Measurements from ENCODE around the gene MUTYH. TPM values are rescaled to one million over a fixed set of nuclear protein-coding genes. Genes with fewer than 3 reads are reported as not detected.

The MUTYH gene
- total RNA-seq, 2 donors from 2014 or later: 19.7 to 21.8 TPM

- DNase-seq (no peak), ATAC-seq (no peak)
- H3K27ac ChIP-seq: no peak overlapping the region
- no peaks in the 10 kb centered on the region for H3K9me3 ChIP-seq
- WGBS, 2 donors: 70 to 87% methylated on average over 5 of the region's 5 CpGs
- intact Hi-C loops (cut with DNase I): no loop called here
- no peak for TF ChIP-seq CTCF (IDR thresholded peaks at IDR 0.05)
- TF ChIP-seq POLR2A (IDR thresholded peaks at IDR 0.05): no peak
- H3K27me3 ChIP-seq: no peaks in the 10 kb centered on the region
- H3K36me3 ChIP-seq (replicated peaks in 1 of 2; ENCODE audit: insufficient read depth in 1 of 2, low read depth in 2 of 2): no peaks in the 10 kb centered on the region
- no peak overlapping the region for H3K4me3 ChIP-seq
- H3K4me1 ChIP-seq: peaks cover 16% of the 10 kb centered on the region
These were observed 11.6 kb downstream of the MUTYH start for GRCh38 chr1:45328680-45329079.

DNA sequence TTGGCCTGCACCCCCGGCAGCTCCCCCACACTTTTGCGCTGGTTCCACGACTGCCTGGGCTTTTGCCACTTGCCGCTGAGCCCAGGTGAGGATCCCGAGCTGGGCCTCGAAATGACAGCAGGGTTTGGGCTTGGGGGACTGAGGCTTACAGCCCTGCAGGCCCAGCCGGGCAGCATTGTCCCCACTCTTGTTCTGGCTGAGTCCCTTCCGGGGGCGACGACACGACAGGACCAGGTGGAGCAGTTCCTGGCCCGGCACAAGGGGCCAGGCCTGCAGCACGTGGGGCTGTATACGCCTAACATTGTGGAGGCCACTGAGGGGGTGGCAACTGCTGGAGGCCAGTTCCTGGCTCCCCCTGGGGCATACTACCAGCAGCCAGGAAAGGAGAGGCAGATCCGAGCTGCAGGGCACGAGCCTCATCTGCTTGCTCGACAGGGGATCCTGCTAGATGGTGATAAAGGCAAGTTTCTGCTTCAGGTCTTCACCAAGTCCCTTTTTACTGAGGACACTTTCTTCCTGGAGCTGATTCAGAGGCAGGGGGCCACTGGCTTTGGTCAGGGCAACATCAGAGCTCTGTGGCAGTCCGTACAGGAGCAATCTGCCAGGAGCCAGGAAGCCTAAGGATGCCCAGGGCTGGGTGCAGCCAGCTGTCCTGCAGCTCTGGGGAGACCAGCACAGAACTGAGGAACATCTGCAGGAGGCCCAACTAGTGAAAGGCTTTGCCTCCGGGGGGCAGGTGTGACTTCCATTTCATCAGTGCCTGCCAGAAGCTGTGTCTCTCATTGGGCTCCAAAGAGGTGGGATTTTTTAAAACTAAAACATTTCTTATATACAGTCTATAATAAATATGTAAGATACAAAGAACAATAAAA, 12.4 kb downstream of the MUTYH start:
- Histone ChIP-seq H3K27me3 (no peaks in the 10 kb centered on the region), H3K4me3 (no peak overlapping the region), H3K4me1 (peaks cover 16% of the 10 kb centered on the region), H3K9me3 (no peaks in the 10 kb centered on the region), H3K36me3 (replicated peaks in 1 of 2; ENCODE audit: insufficient read depth in 1 of 2, low read depth in 2 of 2) (no peaks in the 10 kb centered on the region), H3K27ac (no peak overlapping the region)
- intact Hi-C loops (cut with DNase I): no loop called here
- DNase-seq (no peak), ATAC-seq (no peak)
- TF ChIP-seq POLR2A (IDR thresholded peaks at IDR 0.05) (no peak), CTCF (IDR thresholded peaks at IDR 0.05) (no peak)
- 8 to 80% methylated on average over 1 to 19 of the region's 19 CpGs for WGBS, 2 donors

GRCh38 chr1:45326627-45327623, 13.3 kb downstream of the MUTYH start, which contains the start of gene HPDL:
Gene HPDL, plus strand, starts transcription at chr1:45326895. Its CDS starts 254 bp downstream, at chr1:45327149.
- H3K9me3 ChIP-seq: no peaks in the 10 kb centered on the region
- ATAC-seq (peak; percentile 82), DNase-seq (peak; percentile 57 to 73 (median 68))
- 5 to 6% methylated on average over 6 to 86 of the region's 96 CpGs for WGBS, 2 donors
- H3K36me3 ChIP-seq (replicated peaks in 1 of 2; ENCODE audit: insufficient read depth in 1 of 2, low read depth in 2 of 2): no peaks in the 10 kb centered on the region
- peaks cover 16% of the 10 kb centered on the region for H3K4me1 ChIP-seq
- TF ChIP-seq POLR2A (IDR thresholded peaks at IDR 0.05) (no peak), CTCF (IDR thresholded peaks at IDR 0.05) (no peak)
- H3K27me3 ChIP-seq: no peaks in the 10 kb centered on the region
- intact Hi-C loops (cut with DNase I): no loop called here
- peak within 1 kb of the TSS; percentile 6 to 37 for H3K4me3 ChIP-seq
- H3K27ac ChIP-seq: no peak within 1 kb of the TSS

GRCh38 chr1:45325851-45326506, 14.3 kb downstream of the MUTYH start:
- WGBS, 2 donors: 55 to 64% methylated on average over 6 of the region's 6 CpGs
- peaks cover 16% of the 10 kb centered on the region for H3K4me1 ChIP-seq
- intact Hi-C loops (cut with DNase I): no loop called here
- H3K27me3 ChIP-seq: no peaks in the 10 kb centered on the region
- no peaks in the 10 kb centered on the region for H3K9me3 ChIP-seq
- TF ChIP-seq POLR2A (IDR thresholded peaks at IDR 0.05) (no peak), CTCF (IDR thresholded peaks at IDR 0.05) (no peak)
- no peak overlapping the region for H3K27ac ChIP-seq
- no peaks in the 10 kb centered on the region for H3K36me3 ChIP-seq (replicated peaks in 1 of 2; ENCODE audit: insufficient read depth in 1 of 2, low read depth in 2 of 2)
- ATAC-seq (no peak), DNase-seq (no peak)
- H3K4me3 ChIP-seq: no peak overlapping the region
